Islet of Langerhans (tissue), 1 donor: Measurements from ENCODE around the gene N4BP2L1.

Experiments used
- FAIRE-seq: peaks from one replicate; lab custom pipeline; 2011; peaks lifted over from hg19 to GRCh38; lab: Jason Lieb, UNC

Gene N4BP2L1

DNA sequence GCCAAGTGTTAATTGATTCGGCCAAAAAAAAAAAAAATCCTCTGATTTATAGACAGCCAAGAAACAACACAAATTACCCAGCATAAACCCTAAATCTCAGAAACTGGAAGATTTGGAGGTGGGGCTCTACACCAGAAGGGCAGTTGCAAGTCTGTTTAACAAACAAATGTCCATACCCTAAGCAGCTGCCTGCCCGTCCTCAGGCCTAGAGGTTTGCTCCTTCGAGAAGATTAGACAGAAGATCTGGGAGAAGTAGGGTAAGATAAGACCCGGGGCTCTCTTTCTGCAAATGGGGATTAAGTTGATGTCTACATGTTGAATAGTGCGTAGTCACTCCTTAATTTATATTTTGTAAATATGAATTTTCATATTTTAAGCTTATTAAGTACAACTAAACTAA, 3.4 kb upstream of the N4BP2L1 start:
- FAIRE-seq, result no peak

DNA sequence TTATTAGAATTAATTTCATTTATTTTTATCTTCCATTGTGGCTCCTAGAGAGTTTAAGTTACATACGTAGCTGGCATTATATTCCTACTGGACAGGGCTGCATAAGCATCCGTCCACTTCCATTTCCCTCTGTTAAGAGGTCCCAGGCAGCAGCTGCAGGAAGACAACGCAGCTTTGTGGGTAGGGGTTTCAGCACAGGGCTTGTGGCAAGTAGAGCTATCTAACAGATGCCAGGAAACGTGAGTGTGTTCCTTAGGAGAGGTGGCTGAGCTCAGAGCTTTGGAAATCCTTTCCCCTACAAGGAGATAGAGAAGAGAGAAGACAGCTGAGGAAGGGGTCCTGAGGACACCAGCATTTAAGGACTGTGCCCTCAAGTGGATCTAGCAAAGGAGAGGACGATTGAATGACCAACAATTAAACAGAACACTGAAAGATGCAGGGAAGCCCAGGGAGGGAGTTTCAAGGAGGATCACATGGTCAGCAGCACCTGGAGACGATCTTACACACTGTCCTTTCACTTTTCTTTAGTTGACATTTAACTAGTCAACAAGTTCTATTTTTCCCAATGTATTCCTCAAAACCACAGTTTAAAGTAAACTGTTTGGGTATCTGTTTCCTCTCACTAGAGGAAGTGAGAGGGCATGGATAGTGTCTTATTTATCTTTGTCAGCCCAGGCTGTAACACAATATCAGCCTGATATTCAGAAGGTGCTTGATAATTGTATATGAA, 2.3 kb upstream of the N4BP2L1 start:
- no peak for FAIRE-seq

DNA sequence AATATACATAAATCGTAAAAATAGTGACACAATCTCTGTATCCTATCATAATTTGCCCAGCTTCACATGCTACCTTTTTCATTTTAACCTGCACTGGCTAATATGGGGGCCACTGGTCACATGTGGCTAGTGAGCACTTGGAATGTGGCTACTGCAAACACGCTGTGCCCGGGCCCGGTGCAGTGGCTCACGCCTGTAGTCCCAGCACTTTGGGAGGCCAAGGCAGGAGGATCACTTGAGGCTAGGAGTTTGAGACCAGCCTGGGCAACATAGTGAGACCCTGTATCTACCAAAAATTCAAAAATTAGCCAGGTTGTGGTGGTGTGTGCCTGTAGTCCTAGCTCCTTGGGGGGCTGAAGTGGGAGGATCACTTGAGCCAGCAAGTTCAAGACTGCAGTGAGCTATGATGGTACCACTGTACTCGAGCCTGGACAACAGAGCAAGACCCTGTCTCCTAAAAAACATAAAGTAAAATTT, 1.5 kb upstream of the N4BP2L1 start:
- FAIRE-seq, result no peak

DNA sequence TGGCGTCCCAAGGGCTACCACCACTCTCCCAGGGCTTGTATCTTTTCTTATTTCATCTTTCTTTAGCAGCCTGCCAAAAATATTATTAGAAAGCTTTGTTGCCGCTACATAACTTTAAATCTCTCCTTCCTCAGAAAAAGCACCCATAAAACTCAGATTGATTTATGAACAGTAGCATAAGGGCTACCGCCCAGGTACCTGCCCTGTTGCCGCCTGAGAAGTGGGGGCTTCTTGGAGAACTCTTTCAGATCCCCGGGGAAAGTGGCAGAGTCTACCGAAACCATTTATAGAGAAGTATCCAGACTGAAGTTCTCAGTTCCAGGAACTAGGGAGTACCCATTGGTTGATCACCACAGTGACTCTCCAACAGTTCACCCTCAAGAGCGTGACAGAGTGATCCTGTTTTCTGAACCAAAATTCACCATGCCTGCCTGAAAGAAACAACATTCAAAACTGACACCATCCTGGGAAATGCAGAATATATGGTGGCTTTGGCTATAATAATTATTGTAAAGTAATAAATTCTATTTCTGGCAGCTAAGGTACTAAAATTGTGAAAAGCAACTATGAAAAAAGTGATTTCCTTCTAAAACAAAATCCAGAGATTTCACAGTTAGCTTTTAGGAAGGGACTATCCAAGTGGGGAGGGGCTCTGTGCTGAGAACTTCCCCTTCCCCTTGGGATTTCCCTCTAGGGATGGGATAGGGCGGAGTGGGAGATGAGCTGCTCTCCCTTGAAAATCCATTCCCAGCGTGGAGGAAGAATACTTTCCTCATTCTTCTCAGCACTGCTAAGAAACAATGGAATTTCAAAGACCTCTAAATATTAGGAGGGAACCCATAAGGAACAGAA, 877 bp upstream of the N4BP2L1 start:
- no peak for FAIRE-seq

DNA sequence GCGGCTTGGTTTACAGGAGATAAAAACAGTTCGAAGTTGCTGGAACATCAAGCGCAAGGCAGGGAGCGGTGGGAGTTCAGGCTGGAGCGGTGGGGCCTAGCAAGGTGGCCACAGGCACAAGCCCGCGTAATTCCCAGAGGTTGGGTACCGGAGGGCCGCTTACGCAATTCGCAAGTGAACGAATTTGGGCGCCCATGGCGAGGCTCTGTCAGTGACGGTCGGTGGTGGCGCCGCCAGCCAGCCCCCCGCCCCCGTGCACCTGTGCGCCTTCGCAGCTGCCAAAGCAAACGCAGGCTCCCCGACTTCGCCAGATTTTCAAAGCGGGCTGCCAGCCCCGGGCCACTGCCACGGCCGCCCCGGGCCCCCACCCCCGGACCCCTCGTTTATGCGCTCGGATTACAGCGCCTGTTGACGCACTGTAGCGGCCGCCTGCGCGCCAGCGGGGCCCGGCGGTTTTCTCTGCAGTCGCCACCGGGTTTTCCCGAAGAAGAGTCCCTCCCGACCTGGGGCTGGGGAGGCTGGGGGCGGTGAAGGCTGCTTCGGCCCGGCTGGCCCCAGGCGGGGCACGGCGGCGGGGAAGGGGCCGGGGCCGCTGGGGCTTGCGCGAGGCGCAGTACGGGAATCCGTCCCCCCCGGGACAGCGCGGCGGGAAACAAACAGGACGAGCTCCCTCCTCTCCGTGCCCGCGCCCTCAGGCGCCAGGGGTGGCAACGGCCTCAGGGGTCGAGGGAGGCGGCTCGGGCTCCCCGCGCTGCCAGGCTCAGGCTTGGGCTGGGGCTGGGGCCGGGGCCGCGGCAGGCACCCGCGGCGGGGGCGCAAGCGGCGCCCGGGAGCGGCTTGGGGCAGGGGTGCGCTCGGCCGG, 709 bp downstream of the N4BP2L1 start:
- FAIRE-seq, result no peak

DNA sequence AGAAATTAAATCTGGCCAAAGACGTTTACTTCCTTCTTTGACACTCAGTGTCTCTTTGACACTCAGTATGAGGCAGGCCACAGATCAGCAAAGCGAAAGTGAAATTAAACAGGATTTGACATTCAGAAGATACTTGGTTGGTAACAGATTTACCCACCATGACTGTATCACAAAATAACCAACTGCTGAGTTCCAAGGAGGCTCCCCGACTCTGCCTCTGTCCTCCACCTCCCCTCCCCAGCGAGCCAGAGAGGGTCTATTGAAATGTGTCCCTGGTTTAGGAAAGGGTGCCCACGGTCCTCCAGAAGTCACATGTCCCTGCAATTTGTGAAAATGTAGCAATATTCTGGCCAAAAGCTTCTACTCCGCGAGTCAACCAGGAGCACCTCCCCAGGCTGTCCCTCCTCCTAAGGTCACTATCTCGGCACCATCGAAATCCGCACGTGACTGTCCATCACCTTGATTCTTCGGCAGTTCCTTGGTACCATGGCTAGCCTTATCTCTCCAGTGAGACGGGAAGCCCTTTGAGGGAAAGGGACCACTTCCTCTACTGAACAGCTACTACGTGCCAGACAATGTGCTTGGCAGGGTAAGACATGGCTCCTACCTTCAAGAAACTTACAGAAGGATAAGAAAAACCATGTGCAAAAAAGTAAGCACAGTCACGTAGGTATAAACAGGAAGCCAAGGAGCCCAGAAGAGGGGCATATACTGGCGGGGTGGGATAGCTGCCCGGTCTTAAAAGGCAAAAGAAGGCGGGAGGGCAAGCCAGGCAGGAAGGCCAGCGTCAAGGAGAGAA, 1.5 kb downstream of the N4BP2L1 start:
- FAIRE-seq, result no peak

DNA sequence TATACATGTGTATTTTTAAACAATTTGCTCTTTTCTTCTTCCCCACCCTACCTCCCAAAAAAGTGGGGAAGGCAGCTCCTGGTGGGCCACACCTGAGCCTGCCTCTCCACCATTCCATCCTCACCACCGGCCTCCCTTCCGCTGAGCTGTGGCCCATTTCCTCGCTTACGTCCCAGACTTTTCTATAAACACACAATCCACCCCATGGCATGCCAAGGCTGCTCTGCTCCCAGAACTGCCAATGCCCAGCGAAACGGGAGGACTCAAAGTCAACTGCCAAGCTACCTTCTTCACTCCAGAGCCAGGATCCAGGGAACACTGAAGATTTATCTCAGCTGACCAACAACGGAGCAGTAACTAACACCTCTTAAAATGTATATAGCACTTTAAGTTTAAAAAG, 2.8 kb downstream of the N4BP2L1 start:
- FAIRE-seq, result no peak

DNA sequence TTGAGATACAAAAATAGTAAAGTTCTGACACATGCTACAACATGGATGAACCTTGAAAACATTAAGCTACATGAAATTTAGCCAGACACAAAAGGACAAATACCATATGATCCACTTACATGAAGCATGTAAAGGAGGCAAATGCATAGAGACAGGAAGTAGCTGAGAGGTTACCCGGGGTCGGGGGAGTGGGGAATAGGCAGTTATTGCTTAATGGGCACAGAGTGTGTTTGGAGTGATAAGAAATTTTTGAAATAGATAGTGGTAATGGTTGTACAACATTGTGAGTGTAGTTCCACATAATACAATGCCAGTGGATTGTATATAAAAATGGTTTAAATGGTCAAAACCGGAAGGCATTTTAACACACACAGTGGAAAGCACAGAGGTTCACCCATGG, 4.3 kb downstream of the N4BP2L1 start:
- FAIRE-seq, result no peak

DNA sequence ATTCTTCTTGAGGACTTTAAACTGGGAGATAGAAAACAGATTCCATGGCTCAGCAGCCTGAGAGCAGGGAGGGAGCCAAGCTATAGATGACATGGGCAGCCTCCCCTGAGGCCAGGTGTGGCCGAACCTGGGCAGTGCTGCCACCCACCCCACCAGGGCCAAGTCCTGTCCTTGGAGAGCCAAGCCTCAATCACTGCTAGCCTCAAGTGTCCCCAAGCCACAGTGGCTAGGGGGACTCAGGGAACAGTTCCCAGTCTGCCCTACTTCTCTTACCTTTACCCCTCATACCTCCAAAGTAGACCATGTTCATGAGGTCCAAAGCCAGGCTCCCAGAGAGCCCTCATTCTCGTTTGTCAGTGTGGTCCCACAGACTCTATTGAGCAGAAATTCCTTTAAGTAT, 8.1 kb downstream of the N4BP2L1 start:
- FAIRE-seq, result no peak

DNA sequence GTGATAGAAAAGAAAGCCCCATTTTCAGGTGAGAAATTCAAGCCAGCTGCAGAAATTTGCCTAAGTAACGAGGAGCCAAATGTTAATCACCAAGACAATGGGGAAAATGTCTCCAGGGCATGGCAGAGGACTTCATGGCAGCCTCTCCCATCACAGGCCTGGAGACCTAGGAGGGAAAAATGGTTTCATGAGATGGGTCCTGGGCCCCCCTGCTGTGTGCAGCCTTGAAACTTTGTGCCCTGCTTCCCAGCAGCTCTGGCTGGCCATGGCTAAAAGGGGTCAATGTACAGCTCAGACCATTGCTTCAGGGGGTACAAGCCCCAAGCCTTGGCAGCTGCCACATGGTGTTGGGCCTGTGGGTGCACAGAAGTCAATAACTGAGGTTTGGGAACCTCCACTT, 9.9 kb downstream of the N4BP2L1 start:
- no peak for FAIRE-seq

DNA sequence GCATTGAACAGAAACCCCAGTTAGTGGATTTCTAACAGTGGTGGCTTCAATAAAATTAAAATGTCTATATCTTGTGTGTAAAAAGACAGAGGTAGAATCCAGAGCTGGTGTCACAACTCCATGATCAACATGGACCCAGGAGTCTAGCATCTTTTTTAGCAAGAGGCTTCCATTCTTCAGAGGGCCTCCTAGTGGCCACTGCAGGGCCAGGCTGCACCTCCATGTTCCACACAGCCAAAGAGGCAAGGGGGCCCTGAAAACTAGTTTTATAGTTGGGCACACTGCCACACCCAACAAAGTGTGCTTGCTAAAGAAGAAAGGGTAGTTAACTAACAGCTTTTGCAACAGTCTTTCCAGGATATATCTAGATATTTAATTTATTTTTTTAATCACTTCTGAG, 12.9 kb downstream of the N4BP2L1 start:
- FAIRE-seq, result no peak

DNA sequence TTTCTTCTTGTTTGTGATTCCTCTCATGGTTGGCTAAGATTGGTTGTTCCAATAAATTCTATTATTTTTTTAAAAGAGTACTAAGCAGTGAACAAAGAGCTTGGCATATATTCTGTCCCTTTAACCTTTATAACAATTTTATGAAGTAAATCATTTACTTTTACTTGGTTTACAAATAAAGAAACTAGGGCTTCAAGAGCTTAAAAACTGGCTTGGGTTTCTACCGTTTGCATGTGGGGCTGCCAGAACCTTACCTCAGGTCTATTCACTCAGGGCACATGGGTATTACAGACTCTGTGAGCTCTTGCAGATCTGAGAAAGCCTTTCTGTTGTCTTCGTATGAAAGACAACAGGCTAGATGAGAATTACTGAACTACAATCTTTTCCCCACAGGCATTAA, 13.3 kb downstream of the N4BP2L1 start:
- FAIRE-seq, result no peak

DNA sequence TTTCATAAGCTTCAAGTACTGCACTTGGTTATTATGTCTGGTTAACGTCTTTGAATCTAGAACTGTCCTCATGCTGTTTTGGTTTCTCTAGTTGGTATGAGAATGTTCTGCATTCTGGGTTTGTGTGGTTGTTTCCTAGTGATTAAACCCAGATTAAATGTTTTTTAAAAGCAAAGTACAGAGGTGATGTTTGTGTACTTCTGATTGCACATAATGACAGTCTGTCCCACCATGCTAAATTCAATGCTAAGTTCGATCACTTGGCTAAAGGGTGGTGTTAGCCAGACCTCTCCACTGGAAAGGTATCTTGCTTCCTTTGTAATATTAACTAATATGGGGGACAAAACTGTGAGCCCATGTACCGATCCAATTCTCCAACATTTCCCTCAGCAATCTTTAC, 14.6 kb downstream of the N4BP2L1 start:
- no peak for FAIRE-seq

DNA sequence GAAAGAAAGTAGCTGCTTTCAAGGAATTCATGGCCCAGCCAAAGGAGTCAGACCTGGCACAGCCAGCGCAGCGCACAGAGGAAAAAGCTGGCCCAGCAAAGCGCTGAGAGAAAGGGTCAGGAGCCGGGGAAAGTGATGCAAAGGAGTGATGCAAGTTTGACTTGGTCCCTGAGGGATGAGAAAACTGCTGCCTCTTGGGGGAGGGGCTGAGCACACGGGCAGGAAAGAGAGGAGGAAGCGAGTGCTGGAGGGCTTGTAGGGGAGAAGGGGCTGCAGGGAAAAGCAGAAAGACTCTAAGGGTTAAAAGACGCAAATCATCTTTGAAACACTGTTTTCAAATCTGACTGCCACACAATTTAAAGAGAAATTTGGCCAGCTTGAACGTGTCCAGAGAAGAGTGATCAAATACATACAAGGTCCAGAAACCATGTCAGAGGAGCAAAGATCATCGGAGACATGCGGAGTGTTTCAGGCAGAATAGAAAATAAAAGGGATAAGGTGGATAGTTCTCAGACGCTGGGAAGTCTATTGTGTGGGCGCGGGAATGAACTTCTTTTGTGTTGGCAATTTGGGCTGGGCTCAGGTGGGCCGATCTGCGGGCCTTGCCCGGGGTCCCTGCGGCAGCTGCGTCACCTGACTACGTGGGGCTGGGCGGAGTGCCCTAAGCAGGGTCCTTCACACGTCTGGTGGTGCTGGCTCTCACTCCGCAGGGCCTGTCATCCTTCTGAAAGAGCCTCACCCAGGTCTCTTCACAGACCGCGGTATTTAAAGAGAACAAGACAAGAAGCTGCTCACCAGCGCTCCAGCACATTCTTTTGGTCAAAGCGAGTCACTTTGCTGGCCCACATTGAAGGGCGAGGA, 18.1 kb downstream of the N4BP2L1 start:
- peak; percentile 41 for FAIRE-seq

DNA sequence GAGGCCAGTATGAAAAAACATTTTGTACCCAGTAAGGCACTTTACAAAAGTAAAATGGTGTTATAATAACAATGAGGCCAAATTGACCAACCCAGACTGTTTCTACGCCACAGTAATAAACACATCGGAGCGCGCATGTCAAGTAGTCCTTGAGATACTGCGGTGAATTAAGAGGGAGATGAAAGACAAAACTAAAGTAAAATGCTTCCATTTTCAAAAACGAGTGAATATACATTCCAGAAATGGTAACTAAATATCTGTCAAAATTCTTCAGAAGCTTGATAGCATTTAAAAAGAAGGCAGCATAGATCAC, 19.0 kb downstream of the N4BP2L1 start:
- FAIRE-seq, result peak; percentile 51

DNA sequence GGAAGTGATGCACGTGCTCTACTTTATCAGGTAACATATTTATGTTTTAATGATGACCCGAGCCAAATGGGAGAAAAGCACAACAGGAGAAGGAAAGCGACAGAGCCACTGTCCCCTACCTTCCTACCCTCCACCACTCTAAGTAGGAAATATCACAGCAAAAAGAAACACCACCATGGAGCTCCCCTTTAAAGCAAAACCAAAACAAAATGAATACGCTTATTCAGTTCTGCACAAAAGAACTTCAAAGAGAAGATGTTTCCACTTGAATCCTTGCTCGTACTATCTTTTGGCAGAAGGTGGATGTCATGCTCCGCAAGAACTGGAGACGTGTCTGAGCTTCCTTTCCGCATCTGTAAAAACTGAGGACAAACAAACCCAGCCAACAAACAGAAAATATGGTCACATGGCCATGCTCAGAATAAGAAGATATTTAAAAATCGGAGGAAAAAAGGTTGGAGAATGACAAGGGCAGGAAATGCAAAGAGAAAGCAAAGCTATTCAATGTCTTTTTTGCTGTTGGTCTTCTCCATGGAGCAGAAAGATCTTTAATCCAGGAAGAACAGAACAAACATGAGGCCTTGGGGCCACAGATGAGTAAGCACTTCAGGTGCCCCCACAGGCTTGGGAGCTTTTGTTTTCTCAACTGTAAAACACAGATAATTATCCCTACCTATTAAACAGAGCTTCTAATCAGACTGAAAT, 19.5 kb downstream of the N4BP2L1 start:
- no peak for FAIRE-seq

DNA sequence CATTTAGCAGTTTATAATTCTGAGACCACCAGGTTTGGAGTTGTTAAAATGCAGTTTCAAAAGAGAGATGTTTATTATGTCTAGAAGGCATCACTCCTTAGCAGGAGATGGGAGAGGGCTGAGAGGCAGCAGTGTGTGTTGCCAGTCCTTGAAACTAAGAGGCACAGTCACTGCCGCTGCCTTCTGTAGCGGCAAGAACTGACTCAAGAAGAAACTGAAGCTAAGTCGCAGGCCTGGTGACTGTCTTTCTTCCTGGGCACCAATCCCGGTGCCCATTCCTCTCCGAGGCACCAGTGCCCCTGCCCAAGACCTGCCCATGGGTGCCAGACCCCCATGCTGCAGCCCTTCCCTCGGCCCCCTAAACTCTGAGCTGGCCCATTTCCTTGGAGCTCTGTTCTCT, 20.1 kb downstream of the N4BP2L1 start:
- no peak for FAIRE-seq

DNA sequence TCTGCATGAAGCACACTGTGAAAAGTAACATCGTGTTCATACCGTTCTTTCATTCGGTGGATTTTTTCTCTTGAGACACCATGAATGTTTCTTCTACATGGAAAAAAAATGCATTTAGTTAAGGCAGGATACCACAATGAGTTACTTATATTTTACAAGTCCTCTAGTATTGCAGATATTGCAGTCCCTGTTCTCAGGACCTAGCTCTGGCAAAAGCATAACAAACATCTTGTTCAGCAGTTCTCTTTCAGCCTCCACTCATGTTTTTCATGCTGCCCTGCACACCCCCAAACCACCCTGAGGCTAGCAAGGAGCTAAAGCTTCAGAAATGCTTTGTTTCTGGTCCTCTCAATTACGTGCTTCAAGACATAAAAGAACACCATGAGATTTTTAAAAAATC, 24.8 kb downstream of the N4BP2L1 start:
- FAIRE-seq, result no peak

DNA sequence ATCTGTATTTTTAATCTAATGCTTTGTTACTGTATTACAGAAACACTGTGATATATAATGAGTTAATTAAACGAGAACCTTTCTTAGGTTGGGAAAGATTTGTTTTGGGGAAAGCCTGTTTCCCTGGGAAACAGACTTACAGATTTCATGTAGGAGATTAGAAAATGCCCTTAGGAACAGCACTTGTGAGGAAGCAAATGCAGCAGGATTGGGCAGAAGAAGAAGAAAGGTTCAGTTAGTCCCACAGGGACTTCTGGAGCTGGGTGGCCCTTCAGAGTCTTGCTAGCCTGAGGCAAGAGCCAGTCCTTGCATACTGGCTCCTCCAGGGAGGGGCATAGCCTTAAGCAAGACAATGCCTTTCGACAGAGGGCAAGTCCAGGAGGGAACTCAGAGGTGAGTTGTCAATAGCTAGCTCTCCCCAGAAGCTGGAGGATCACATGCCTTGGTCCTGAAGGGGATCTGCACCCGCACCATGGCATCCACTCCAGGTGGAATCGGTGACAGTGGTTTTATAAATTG, 36.8 kb downstream of the N4BP2L1 start:
- FAIRE-seq, result no peak

DNA sequence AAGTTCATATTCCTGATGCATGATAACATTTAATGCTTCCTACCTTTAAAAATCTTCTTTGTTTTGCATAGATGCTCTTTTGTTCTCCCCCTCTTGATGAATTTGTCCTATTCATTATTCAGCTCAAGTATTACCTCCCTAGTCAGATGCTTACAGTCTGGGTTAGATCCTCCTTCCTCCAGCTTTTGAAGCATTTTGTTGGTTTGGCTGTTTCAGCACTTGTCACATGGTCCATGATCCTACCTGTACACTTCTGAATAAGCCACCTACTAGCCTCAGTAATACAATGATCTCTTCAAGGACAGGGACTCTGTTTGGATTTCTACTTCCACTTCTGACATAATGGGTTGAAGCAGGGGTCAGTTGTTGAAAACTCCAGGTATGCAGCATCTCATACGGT, 37.4 kb downstream of the N4BP2L1 start:
- no peak for FAIRE-seq
